GM21786 (cell line): Measurements from ENCODE around the gene KIAA0232.
"Not testable (repeated sequence)": the region's sequence is repeated elsewhere in the genome, so short reads cannot be mapped to it uniquely, and the experiment has no call there.

Experiments
- ATAC-seq: cut with Tn5 transposase; IDR thresholded peaks from one replicate; pipeline ENCODE4 v1.9.1; 2021; ENCODE audit not compliant: unreplicated experiment

Gene KIAA0232

DNA sequence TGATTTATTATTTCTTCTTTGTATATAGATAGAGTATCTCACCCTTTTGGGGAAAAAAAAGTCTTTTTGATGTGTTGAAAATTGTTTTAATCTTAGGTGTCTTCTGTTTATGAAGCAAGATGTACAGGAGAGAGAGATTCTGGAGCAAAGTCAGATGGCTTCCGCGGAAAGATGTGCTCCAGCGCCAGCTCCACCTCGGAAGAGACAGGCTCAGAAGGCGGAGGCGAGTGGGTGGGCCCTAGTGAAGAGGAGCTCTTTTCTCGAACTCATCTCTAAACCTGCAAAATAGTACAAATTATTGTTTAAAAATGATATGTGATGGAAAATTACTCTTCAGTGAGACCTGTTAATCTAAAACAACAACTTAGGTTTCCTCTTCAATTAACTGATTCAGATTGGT is 98.2 kb downstream of the KIAA0232 start:
- no peak for ATAC-seq

DNA sequence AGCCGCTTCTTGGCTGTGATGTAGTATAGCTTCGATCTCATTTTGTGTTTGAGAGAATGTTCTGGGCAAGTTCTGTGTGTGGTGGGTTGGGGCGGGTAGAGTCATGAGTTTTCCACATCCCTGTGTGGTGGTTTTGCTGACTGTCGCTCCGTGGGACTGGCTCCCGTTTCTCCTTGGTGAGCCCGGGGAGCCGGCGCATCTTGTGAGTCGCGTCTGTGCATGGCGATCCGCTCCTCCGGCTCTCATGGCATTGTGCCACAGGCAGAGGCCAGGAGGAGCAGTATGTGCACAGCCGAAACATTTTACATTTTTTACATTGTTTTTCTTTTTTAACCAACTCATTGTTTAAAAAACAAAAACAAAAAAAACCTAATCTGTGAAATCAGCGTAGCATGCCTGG is 99.4 kb downstream of the KIAA0232 start:
- no peak for ATAC-seq

DNA sequence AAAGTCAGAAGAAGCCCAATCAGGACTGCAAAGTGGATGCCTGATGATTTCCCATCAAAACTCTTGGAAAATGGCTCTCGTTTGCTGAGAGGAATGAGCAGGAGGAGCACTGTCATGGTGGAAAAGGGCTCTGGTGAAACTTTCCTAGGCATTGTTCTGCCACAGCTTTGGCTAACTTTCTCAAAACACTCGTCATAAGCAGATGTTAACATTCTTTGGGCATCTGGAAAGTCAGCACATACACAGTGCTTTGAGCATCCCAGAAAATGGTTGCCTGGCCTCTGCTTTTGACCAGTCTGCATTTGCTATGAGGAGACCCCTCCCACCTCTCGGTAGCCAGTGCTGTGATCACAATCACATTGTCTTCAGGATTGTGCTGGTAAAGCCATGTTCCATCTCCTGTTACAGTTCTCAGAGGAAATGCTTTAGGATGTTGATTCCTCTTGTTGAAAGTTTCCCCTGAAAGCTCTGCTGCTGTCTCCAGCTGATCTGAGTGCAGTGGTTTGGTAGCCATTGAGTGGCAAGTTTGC is 101.9 kb downstream of the KIAA0232 start:
- no peak for ATAC-seq

DNA sequence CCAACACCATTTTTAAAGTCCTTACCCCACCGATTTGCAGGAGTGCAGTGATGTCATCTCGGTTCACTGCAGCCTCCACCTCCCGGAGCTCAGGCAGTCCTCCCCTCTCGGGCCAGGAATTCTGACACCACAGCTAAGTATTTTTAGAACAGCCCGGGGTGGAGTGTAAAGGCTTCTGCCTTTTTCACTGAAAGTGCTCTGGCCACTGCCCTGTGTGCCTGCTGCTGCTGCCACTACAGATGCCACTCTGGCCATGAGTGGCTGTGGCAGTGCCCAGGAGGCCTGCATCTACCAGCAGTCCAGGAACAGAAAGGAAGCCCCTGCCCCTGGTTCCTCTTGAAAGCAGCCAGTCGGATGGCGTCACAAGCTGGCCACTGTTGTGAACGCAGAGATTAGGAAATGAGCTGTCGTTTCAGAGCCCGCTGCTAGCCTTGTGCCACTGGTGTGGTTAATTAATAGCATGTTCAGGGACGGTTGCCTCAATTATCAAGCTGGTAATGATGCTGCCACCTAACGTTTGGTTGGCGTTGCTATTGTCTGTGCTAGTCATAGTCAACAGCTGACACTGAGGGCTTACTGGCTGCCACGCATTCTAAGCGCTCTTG is 103.5 kb downstream of the KIAA0232 start:
- ATAC-seq: no peak

DNA sequence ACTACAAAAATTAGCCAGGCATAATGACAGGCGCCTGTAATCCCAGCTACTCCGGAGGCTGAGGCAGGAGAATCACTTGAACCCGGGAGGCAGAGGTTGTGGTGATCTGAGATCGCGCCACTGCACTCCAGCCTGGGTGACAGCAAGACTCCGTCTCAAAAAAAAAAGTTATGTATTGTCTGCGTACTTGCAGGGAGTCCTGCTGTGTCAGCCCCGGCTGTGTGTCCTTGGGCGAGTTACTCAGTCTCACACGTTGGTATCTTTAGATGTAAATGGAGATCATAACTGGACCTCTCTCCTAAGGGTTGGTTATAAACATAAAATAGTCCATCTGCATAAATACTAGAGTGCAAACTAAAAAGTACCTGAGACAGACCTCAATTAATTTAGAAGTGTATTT is 104.4 kb downstream of the KIAA0232 start:
- no peak for ATAC-seq

DNA sequence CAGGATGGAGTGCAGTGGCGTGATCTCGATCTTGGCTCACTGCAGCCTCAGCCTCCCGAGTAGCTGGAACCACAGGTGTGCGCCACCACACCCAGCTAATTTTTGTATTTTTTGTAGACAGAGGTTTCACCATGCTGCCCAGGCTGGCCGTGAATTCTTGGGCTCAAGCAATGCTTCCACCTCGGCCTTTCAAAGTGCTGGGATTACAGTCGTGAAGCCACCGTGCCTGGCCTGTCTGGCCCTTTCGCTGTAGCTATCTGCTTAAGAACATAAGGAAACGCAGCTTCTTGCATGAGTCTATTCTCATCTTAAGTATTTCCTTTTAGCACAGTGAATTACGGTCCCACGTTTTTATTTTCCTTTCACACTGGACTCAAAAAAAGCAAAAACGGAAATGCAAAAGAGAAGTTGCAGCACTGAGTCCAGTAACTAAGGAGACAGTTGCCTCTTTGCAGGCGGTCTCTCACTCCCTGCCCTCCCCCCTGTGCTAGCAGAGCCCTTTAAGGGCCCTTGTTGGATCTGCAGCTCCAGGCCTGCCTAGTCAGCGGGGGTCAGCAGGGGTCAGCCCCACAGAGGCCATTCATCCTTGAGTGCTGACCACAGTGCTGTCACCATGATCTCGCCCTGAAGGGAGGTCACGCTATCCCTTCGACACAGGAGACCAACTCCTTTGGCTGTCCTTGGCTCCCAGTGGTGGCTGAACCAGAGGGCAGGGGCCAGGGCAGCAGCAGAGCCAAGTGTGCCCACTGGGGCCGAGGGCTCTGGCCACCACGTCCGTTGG is 105.3 kb downstream of the KIAA0232 start:
- no peak for ATAC-seq

DNA sequence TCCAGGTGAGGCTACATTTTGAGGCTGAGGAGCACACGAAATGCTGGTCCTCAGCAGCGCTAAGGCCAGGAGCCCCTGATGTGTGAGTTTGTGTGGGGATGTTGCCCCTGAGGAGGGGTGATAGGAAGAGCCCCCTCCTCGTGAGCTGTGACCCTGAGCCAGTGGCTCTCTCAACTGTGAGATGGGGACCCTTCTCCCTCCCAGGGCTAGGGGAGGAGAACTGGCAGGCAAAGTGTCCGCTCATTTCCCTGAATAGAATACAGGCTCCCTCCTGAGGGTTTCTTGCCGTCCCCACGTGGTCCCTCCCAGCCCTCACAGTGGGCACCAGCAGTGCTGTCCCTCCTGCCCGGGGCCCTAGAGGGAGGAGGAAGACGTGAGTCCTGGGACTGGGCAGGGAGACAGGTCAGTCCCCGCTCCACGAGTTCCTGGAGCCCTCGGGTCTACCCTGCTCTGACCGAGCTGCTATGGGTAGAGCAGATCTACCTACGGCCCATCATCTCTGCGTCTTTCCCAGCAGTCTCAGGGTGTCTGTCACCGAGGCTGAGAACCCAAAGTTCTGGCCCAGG is 106.1 kb downstream of the KIAA0232 start:
- ATAC-seq: no peak

DNA sequence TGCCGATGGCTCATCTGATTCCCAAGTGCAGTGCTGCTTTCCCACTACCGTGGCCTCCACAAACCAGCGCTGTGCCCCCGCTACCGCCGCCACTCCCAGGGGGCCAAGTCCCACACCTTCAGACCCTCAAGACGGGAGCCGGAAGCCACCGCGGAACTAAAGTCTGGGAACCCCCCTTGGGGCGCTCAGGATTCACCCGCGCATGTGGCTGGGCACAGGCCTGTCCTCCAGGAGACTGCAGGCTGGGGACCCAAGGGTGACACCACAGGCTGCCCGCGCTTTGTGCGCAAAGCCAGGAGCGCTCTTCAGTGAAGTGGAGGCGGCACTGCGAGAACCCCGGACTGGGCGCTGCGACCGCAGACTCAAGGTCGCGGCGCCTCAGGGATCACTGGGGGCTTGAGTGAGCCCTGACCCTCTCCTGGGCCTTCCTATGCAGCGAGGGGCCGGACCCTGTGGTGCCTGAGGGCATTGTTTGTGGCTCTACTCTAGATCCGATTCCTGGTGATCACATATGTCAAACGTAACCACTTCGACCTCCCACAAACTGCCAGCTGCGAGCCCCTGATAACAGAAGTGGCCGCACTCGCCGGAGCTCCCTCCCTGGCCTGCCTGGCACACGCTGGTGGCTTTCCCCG is 106.7 kb downstream of the KIAA0232 start:
- ATAC-seq: no peak

DNA sequence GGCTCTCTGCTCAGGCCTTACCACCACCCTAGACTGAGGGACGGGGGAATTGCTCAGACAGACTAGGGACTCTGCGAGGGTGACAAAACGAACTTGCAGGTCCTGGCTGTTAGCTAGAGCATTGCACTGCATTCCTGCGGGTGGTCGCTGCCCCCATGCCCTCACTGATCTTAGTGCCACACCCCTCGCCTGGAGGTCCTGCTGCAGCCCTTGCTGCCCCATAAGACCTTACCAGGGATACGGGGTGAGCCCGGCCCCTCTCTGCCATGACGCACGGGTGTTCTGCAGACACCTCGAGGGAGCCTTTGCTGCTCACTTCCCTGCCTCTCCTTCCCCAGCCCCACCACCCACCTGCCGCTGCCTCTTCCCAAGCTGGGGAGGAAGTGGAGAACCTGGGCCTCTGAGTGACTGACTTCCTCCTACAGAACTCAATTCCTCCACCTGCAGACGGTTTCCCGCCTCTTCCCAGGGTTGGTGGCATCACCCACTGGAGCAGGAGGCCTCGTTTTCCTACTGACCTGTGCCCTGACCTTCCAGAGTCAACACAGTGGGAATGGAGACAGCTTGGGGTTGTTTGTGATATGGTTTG is 107.3 kb downstream of the KIAA0232 start:
- ATAC-seq: no peak

DNA sequence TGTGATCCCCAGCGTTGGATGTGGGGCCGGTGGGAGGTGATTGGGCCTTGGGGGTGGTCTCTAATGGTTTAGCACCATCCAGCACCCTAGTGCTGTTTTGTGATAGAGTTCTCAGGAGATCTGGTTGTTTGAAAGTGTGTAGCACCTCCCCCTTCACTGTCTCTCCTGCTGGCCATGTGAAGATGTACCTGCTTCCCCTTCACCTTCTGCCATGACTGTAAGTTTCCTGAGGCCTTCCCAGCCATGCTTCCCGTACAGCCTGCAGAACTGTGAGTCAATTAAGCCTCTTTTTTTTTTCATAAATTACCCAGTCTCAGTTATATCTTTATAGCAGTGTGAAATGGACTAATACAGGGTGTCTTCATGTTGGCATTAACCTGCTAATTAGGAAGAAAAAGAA is 107.8 kb downstream of the KIAA0232 start:
- no peak for ATAC-seq

DNA sequence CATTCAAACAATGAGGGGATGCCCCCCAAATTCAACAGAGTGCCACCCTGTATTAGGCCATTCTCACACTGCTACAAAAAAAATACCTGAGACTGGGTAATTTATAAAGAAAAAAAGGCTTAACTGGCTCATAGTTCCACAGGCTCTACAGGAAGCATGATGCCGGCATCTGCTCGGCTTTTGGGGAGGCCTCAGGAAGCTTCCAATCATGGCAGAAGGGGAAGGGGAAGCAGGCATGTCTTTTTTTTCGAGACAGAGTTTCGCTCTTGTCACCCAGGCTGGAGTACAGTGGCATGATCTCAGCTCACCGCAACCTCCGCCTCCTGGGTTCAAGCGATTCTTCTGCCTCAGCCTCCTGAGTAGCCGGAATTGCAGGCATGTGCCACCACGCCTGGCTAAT is 108.4 kb downstream of the KIAA0232 start:
- ATAC-seq: not testable (repeated sequence)

DNA sequence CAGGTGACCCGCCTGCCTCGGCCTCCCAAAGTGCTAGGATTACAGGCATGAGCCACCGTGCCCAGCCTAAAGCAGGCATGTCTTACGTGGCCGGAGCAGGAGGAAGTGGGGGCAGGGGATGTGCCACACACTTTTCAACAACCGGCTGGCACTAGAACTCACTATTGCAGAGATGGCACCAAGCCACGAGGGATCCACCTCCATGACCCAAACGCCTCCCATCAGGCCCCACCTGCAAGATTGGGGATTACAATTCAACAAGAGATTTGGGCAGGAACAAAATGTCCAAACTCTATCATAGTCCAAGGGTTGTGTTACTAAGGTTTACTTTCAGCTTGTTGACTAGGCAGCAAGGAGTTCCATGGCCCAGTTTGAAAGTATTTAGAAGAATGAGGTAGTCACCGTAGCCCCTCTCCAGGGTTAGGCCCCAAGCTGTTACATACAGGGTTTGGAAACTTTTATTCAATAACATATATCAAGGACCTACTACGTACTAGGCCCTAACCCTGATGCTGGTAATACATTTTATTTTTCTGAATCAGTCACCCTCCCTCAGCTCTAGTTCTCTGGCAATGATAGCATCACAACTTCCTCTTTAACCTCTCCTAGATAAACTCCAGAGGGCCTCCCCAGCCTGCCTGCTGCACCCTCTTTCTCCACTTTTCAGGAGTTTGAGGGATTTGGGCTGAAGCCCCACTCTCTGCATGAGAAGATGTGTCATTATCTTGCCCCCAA is 109.1 kb downstream of the KIAA0232 start:
- no peak for ATAC-seq

DNA sequence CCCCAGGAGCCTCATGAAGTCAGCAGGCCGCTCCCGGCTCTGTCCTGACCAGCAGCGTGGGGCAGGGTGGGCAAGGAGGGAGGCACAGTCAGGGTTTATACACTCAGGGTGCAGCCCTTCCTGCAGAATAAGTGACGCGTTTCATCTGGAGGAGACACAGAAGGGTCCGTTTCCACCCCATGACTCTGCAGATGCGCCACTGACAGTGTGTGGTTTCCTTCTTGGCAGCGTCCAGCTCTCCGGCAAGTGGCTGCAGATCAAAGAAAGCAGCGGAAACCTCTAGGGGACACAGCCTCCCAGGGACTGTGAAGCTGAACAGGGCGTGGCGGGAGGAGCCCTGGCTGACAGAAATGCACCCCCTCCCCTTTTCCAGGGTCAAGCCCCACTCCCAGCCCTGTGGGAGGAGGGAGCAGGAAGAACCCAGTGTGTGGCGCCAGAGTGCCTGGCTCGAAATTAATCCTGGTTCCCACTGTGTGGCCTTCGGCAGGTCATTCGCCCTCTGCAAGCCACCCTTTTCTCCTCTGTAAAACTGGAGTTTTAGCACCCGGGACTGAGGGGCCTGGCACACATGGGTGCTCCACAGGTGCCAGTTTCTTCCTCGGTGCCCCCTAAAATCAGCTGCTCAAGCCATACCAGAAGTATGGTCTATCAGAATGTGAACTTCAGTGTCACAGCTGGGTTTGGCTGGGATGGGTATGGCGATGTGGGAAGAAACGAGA is 109.8 kb downstream of the KIAA0232 start:
- peak; percentile 52 for ATAC-seq

DNA sequence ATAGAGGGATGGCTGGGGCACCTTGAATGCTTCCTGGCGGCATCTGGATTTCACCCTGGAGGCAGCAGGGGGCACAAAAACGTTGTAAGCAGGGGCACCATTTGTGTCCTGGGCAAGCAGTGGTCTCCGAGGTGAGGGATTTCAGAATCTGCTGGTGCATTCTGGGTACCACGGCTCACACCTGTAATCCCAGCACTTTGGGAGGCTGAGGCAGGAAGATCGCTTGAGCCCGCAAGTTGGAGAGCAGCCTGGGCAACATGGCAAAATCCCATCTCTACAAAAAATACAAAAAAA is 110.3 kb downstream of the KIAA0232 start:
- ATAC-seq: no peak

DNA sequence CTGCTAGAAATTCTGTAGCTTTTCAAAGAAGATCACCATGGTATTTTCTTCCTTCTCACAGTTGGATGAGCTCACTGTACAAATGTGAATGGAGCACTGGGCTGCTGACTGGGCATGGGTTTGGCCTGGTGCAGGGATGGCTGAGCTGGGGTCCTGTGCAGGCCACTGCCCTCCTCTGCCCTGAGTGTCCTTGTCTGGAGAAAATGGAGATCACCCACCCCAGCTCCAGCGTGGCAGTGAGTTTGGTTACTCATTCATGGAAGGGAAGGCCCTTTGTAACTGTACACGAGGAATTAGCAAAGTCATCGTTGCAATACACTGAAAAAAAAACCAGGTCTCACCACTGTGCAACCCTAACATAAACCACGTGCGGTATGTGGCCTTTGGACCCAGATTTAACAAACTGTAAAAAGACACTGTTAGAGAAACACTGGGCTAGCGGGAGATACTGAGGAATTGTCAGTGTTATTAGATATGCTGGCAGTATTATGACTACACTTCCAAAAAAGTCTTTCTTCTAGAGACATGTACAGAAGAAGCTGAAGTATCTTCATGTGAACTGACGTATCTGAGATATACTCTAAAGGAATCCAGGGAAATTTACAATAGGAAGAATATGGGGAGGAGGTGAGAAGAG is 111.0 kb downstream of the KIAA0232 start:
- no peak for ATAC-seq

DNA sequence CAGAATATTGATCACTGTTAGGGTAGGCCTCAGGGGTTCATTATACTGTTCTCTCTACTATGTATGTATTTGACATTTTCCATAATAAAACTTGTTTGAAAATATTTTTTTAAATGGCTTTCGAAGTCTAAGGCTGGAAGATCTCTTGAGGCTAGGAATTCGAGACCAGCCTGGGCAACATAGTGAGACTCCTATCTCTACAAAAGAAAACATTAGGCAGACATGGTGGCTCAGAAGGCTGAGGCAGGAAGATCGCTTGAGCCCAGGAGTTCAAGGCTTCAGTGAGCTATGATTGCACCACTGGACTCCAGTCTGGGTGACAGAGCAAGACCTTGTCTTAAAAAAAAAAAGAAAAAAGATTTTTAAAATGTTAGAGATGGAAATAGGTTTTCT is 111.6 kb downstream of the KIAA0232 start:
- ATAC-seq: no peak

DNA sequence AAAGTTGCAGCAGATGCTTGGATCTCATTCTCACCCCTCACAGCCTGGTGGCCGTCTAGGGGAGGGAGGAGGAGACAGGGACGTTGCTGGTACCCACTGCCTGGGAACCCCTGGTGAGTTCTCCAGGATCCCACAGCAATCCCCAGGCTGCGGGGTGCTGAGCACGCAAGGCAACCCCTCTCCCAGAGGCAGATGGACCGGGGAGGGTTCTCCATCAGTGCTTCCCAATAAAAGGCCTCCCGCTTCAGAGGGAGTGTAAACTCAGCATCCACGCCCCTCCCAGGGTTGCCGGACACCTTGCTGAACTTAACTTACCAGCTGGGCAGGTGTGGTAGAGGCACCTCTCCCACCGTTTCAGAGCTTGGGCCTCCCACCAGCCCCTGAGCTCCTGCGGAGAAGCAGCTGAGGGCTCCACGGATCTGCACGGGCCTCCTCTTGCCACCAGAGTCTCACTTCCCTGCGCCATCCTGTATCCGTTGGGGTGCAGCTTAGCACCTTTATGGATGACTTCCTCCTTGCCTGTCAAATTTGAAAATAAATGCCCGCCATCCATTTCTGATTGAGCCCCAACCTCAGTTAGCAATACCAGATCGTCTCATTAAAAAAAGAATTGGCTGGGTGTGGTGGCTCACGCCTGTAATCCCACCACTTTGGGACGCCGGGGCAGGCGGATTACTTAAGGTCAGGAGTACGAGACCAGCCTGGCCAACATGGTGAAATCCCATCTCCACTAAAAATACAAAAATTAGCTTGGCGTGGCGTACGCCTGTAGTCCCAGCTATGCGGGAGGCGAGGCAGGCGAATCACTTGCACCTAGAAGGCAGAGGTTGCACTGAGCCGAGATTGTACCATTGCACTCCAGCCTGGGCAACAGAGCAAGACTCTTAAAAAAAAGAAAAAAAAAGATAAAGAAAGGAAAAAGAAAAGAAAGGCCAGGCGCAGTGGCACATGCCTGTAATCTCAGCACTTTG is 112.3 kb downstream of the KIAA0232 start:
- no peak for ATAC-seq

DNA sequence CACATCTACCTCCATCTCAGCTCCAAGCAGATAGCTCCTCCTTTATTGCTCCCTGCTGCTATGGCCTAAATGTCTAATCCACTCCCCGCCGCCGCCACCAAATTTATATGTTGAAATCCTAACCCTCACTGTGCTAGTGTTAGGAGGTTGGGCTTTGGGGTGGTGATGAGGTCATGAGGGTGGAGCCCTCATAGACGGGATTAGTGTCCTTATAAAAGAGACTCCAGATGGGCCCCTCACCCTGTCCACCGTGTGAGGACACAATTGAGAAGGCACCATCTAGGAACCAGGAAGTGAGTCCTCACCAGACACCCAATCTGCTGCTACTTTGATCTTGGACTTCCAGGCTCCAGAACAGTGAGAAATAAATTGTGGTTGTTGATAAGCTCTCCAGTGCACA is 113.5 kb downstream of the KIAA0232 start:
- ATAC-seq: no peak

DNA sequence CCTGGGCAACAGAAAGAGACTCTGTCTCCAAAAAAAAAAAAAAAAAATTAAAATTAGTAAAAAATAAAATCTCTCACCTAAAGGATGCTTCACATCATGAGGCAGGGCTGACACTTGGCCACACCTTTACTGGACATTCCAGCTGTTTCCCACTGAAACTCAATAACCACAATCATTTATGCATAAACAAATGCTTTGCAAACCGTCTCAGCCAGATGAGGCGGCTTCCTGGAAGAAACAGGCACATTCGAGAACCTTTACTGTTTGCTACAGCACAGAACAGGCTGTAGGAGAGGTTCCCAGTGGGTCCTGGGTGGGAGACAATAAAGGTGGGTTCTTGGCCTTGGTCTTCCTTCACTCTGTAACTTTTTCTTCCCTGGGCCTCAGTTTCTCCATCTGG is 116.2 kb downstream of the KIAA0232 start:
- no peak for ATAC-seq
